A549 treated with AZD9567 at 1 μM for 4 hours (cell line): ENCODE measurements around the gene TM9SF1. TPM values are rescaled to one million over a fixed set of nuclear protein-coding genes. Genes with fewer than 3 reads are reported as not detected.

ENCODE experiments used
- total RNA-seq: library from RNA; stranded (reverse); fragments of 200-300 nt; extraction: Qiagen RNA extraction; gene quantifications from 5 replicates; pipeline ENCODE4 v1.2.3, GENCODE V29; 2022; ENCODE audit not compliant: insufficient read depth

The TM9SF1 gene
- total RNA-seq, 1 experiment from 2014 or later = 61.2 TPM

Other genes starting within 250 kb of the TM9SF1 start
- 43.0 to 65.3 TPM (median 47.9 TPM) in 5 replicates for gene DHRS4, start 241.7 kb downstream of the TM9SF1 start, total RNA-seq
- 22.9 to 34.9 TPM (median 30.9 TPM) in 5 replicates for gene DHRS4L2, start 206.5 kb downstream of the TM9SF1 start, total RNA-seq
- gene CARMIL3, start 143.4 kb downstream of the TM9SF1 start, total RNA-seq = 0.47 to 0.84 TPM (median 0.64 TPM) in 4 of 5 replicates, not detected in the other
- gene CPNE6, start 123.9 kb downstream of the TM9SF1 start, total RNA-seq = 0.03 to 0.11 TPM (median 0.05 TPM) in 3 of 5 replicates, not detected in the others
- gene PCK2, start 101.1 kb downstream of the TM9SF1 start, total RNA-seq = 18.9 to 22.7 TPM (median 21.0 TPM) in 5 replicates
- 19.7 to 29.9 TPM (median 20.1 TPM) in 5 replicates for gene DCAF11, start 80.7 kb downstream of the TM9SF1 start, total RNA-seq
- 0.77 to 1.0 TPM (median 0.88 TPM) in 4 of 5 replicates, not detected in the other for gene NRL, start 80.5 kb downstream of the TM9SF1 start, total RNA-seq
- 0.09 to 0.11 TPM in 2 of 5 replicates, not detected in the others for gene FITM1, start 64.8 kb downstream of the TM9SF1 start, total RNA-seq
- 157 to 178 TPM (median 167 TPM) in 5 replicates for gene PSME1, start 59.2 kb downstream of the TM9SF1 start, total RNA-seq
- 47.3 to 67.1 TPM (median 62.0 TPM) in 5 replicates for gene EMC9, start 53.9 kb downstream of the TM9SF1 start, total RNA-seq
- gene PSME2, start 48.8 kb downstream of the TM9SF1 start, total RNA-seq = 132 to 193 TPM (median 160 TPM) in 5 replicates
- gene RNF31, start 47.9 kb downstream of the TM9SF1 start, total RNA-seq = 27.3 to 37.8 TPM (median 34.3 TPM) in 5 replicates
- gene IRF9, start 34.2 kb downstream of the TM9SF1 start, total RNA-seq = 9.1 to 15.9 TPM (median 13.6 TPM) in 5 replicates
- 3.3 to 6.0 TPM (median 4.0 TPM) in 5 replicates for gene REC8, start 23.4 kb downstream of the TM9SF1 start, total RNA-seq
- 73.9 to 90.6 TPM (median 84.9 TPM) in 5 replicates for gene IPO4, start 6.6 kb downstream of the TM9SF1 start, total RNA-seq
- gene TSSK4, start 10.3 kb upstream of the TM9SF1 start, total RNA-seq = not detected in 5 replicates
- 77.6 to 89.1 TPM (median 81.5 TPM) in 5 replicates for gene CHMP4A, start 18.0 kb upstream of the TM9SF1 start, total RNA-seq
- 20.7 to 31.9 TPM (median 29.7 TPM) in 5 replicates for gene MDP1, start 20.6 kb upstream of the TM9SF1 start, total RNA-seq
- gene NEDD8, start 36.9 kb upstream of the TM9SF1 start, total RNA-seq = 348 to 468 TPM (median 465 TPM) in 5 replicates
- gene GMPR2, start 37.5 kb upstream of the TM9SF1 start, total RNA-seq = 53.0 to 75.8 TPM (median 56.4 TPM) in 5 replicates
- 32.1 to 39.8 TPM (median 39.2 TPM) in 5 replicates for gene TINF2, start 47.2 kb upstream of the TM9SF1 start, total RNA-seq
- gene TGM1, start 67.7 kb upstream of the TM9SF1 start, total RNA-seq = 0.66 to 1.5 TPM (median 1.0 TPM) in 4 of 5 replicates, not detected in the other
- 15.3 to 23.4 TPM (median 16.9 TPM) in 5 replicates for gene RABGGTA, start 76.2 kb upstream of the TM9SF1 start, total RNA-seq
- 9.7 to 13.7 TPM (median 12.1 TPM) in 5 replicates for gene DHRS1, start 104.3 kb upstream of the TM9SF1 start, total RNA-seq
- 14.4 to 18.4 TPM (median 16.9 TPM) in 5 replicates for gene NOP9, start 104.4 kb upstream of the TM9SF1 start, total RNA-seq
- 0.09 to 0.51 TPM (median 0.32 TPM) in 4 of 5 replicates, not detected in the other for gene CIDEB, start 112.5 kb upstream of the TM9SF1 start, total RNA-seq
- 5.2 to 8.2 TPM (median 6.0 TPM) in 4 of 5 replicates, not detected in the other for gene LTB4R2, start 114.7 kb upstream of the TM9SF1 start, total RNA-seq
- gene LTB4R, start 116.1 kb upstream of the TM9SF1 start, total RNA-seq = 5.7 to 9.1 TPM (median 7.6 TPM) in 5 replicates
- gene ADCY4, start 139.6 kb upstream of the TM9SF1 start, total RNA-seq = not detected in 5 replicates
- gene RIPK3, start 144.6 kb upstream of the TM9SF1 start, total RNA-seq = not detected in 5 replicates
- 0.05 to 0.45 TPM (median 0.20 TPM) in 4 of 5 replicates, not detected in the other for gene NFATC4, start 172.7 kb upstream of the TM9SF1 start, total RNA-seq
- 0.15 to 0.26 TPM (median 0.16 TPM) in 4 of 5 replicates, not detected in the other for gene NYNRIN, start 203.6 kb upstream of the TM9SF1 start, total RNA-seq
- gene CBLN3, start 234.2 kb upstream of the TM9SF1 start, total RNA-seq = 1.0 to 3.9 TPM (median 1.3 TPM) in 5 replicates
- 22.1 to 29.0 TPM (median 27.5 TPM) in 5 replicates for gene KHNYN, start 234.5 kb upstream of the TM9SF1 start, total RNA-seq
- gene SDR39U1, start 247.3 kb upstream of the TM9SF1 start, total RNA-seq = 42.3 to 51.1 TPM (median 50.2 TPM) in 5 replicates